GM11168 (cell line): Measurements from ENCODE around the gene FAH.

Experiments
- in situ Hi-C: fragments of 300-500 bp; cut with MboI; formaldehyde crosslinking; loops from one replicate; pipeline ENCODE4 v1.12.0; 2022; ENCODE audit warnings: low sequenced_read_pairs; ENCODE audit not compliant: unreplicated experiment

Gene FAH

DNA sequence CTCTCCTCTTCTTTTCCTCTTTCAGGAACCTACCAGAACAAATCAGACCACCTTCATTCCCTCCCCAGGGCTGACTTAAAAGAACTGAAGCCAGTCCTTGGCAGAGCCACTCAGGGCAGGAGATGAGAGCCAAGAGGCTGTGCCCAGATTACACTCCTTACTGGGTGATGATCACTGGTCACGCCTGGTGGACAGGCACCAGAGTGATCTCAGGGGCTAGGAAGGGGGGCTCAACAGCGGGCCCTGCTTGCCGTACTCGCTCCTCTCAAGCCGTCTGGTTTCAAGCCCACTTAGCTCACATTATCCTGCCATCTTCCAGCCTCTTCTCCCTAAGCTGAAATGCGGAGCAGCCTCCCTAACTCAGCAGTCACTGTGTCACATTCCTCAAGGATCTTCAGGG, 1.7 kb upstream of the FAH start:
- in situ Hi-C loops = loop anchor here (25.0 kb wide), 1 partner anchor 164 kb away; no protein-coding TSS in a partner anchor

GRCh38 chr15:80151576-80151975, 1.2 kb upstream of the FAH start:
- in situ Hi-C loops = loop anchor here (25.0 kb wide), 1 partner anchor 164 kb away; no protein-coding TSS in a partner anchor

- in situ Hi-C loops = loop anchor here (25.0 kb wide), 1 partner anchor 165 kb away; no protein-coding TSS in a partner anchor
These were observed 461 bp upstream of the FAH start for GRCh38 chr15:80152180-80152895.

DNA sequence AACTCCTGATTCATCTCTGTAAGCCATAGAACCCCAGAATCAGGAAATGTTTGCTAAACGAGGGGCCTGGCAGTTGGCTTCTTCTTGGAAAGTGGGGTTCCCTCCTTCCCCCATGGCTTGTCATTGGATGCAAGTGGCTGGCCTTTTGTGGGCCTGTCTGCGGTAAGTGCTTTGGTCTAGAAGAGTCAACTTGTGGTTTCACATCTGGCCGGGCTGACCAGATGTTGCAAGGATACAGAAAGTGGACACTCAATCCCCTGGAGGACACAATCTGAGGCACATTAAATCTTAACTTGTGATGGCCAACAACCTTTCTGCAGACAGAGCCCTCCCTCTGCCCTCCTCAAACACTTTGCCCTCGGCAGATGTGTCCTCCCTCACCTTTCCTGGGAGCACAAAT, 1.1 kb downstream of the FAH start:
- in situ Hi-C loops = loop anchor here (25.0 kb wide), 1 partner anchor 167 kb away; no protein-coding TSS in a partner anchor

DNA sequence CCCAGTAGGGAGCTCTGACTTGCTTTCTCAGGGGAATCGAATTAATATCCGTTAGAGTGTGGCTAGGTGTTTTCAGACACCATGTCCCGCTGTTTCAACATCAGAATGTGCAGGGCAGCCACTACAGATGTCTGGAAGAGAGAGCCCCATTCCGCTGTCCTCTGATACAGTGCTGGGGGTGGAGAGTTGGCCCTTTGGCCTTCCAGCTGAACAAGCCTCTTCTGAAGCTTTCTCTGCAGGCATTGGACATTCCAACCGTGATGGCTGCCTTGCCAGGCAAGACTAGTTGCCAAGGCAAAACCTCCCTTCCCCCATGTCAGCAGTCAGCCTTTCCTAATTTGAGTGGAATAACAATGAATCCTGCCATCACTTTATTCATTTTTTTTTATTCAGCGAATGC, 1.5 kb downstream of the FAH start:
- in situ Hi-C loops = loop anchor here (25.0 kb wide), 1 partner anchor 167 kb away; no protein-coding TSS in a partner anchor

DNA sequence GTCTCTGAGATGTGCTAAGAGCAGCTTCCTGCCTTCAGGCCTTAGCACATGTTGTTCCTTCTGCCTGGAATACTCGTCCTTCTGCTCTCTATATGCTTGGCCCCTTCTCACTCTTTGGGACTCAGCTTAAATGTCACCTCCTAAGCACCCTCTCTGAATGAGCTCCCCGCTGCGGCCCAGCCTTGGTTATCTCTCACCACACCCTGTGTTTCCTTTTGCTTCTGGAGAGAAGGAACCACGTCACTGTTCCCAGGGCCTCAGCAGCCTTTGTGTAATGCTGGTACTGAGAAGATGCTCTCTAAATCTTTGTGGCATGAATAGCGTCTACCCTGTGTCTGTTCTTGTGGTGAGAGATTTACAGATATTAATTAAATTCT, 2.2 kb downstream of the FAH start:
- in situ Hi-C loops = loop anchor here (25.0 kb wide), 1 partner anchor 168 kb away; no protein-coding TSS in a partner anchor

DNA sequence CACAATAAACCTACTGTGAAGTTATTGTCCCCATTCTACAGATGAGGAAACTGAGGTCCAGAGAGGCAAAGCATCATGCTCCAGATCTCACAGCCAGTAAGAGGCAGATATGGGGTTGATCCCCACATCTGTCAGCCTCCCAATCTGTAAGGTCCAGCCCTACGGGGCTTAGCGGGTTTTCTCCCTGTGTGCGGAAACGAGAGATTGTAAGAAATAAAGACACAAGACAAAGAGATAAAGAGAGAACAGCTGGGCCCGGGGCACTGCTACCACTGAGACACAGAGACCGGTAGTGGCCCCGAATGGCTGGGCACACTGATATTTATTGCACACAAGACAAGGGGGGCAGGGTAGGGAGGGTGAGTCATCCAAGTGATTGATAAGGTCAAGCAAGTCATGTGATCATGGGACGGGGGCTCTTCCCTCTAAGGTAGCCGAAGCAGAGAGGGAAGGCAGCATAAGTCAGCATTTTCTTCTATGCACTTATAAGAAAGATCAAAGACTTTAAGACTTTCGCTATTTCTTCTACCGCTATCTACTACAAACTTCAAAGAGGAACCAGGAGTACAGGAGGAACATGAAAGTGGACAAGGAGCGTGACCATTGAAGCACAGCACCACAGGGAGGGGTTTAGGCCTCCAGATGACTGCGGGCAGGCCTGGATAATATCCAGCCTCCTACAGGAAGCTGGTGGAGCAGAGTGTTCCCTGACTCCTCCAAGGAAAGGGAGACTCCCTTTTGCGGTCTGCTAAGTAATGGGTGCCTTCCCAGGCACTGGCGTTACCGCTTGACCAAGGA, 2.8 kb downstream of the FAH start:
- in situ Hi-C loops = loop anchor here (25.0 kb wide), 1 partner anchor 168 kb away; no protein-coding TSS in a partner anchor

DNA sequence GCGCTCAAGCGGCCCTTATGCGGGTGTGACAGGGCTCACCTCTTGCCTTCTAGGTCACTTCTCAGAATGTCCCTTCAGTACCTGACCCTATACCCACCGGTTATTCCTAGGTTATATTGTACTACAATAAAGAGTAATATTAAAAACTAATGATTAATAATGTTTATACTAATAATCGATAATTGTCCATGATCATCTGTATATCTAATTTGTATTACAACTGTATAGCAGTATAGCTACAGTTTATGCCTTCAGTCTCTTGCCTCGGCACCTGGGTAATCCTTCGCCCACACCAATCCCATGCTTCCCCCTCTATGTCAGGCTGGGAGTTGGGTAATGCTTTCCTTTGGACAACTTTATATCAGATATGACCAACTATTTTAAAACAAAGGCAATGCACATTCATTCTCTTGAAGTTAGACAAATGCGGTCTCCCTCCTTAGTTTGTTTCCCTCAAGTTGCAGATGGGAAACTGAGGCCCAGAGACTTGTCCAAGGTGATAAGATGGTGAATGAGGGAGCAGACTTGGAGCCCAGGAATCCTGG, 3.4 kb downstream of the FAH start:
- in situ Hi-C loops = loop anchor here (25.0 kb wide), 1 partner anchor 169 kb away; no protein-coding TSS in a partner anchor

GRCh38 chr15:80157215-80157614, 4.4 kb downstream of the FAH start:
- in situ Hi-C loops = loop anchor here (25.0 kb wide), 1 partner anchor 170 kb away; no protein-coding TSS in a partner anchor

GRCh38 chr15:80159301-80159700, 6.5 kb downstream of the FAH start:
- in situ Hi-C loops = loop anchor here (25.0 kb wide), 1 partner anchor 172 kb away; no protein-coding TSS in a partner anchor

DNA sequence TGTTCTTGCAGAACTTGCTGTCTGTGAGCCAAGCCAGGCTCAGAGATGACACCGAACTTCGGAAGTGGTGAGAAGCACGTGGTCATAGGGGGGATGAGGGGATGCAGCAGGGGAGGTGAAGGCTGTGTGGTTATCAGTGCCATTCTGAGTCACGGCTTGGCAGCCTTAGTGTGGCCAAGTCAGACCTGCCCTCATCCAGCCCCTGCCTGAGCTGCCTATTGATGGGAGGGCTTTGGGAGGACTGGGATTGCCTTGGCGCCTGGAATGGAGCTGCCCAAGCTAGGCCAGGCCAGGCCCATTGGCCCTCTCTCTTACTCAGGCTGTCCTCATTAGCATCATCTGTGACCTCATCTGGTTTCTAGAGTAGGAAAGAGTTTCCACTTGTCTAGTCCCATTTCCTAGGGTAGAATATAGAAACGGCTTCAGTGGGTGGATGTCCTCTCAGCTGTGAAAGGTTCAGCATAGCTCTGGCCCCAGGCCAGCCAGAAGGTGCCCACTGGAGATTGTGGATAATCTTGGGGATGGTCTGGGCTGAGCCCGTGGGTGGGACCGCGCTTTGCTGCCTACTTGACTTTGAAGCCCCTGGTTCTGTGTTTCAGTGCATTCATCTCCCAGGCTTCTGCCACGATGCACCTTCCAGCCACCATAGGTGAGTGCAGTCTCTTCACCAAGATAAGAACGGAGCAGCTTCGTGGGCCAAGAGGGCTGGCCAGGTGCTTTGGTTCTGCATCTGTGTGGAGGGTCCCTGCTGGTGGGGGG, 7.2 kb downstream of the FAH start:
- in situ Hi-C loops = loop anchor here (25.0 kb wide), 1 partner anchor 173 kb away; no protein-coding TSS in a partner anchor

- in situ Hi-C loops = loop anchor here (25.0 kb wide), 1 partner anchor 173 kb away; no protein-coding TSS in a partner anchor
These were observed 7.9 kb downstream of the FAH start for GRCh38 chr15:80160570-80161156.

GRCh38 chr15:80161468-80162016, 8.7 kb downstream of the FAH start:
- in situ Hi-C loops = loop anchor here (25.0 kb wide), 1 partner anchor 174 kb away; no protein-coding TSS in a partner anchor

GRCh38 chr15:80162059-80162554, 9.3 kb downstream of the FAH start:
- in situ Hi-C loops = loop anchor here (25.0 kb wide), 1 partner anchor 175 kb away; no protein-coding TSS in a partner anchor

DNA sequence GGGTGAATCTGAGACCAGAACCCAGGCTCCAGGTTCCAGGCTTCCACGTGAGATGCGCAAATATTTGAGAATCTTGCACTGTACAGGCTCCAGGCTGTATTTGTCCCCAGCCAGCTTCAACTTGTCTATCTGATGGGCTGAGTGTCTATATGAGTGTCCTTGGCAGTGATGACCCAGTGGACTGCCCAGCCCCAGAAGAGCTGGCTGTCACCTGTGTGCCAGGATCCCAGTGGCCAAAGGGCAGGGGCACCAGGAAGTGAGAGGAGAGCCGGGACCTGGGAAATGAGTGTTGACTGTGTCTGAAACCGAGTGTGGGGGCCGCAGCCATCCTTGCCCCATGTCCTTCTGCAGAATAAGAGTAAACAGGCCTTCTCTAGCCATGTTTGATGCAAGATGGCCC, 10.4 kb downstream of the FAH start:
- in situ Hi-C loops = loop anchor here (25.0 kb wide), 1 partner anchor 176 kb away; no protein-coding TSS in a partner anchor

GRCh38 chr15:80163897-80164296, 11.1 kb downstream of the FAH start:
- in situ Hi-C loops = loop anchor here (25.0 kb wide), 1 partner anchor 177 kb away; no protein-coding TSS in a partner anchor

- in situ Hi-C loops = loop anchor here (25.0 kb wide), 1 partner anchor 181 kb away; no protein-coding TSS in a partner anchor
These were observed 15.1 kb downstream of the FAH start for GRCh38 chr15:80167936-80168335.

- in situ Hi-C loops = loop anchor here (25.0 kb wide), 1 partner anchor 181 kb away; no protein-coding TSS in a partner anchor
These were observed 15.6 kb downstream of the FAH start for GRCh38 chr15:80168421-80168820.
